Dedifferentiated amniotic fluid mesenchymal stem cell (primary cell): Measurements from ENCODE around the gene CDH23.

ENCODE experiments used
- DNase-seq: peaks from one replicate; pipeline ENCODE4 v3.0.0-alpha.2; 2016; ENCODE audit errors: extremely low spot score

The CDH23 gene

DNA sequence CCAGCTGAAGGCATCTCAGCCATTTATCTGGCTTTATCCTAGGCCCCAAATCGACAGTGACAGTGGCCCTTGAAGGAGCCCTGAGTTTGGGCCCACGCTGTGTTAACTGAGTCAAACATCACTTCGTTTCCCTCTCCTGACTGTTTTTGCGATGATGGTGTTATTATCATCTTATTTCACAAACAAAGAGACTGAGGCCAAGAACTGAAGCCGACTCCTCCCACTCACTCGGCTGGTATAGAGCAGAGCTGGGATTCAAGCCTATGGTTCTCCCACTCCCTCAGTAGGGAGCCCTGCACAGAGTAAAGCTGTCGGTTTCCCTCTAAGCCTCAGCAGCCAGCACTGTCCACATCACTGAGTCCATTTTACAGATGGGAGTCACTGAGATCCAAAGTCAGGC is 141.0 kb downstream of the CDH23 start:
- no peak for DNase-seq

DNA sequence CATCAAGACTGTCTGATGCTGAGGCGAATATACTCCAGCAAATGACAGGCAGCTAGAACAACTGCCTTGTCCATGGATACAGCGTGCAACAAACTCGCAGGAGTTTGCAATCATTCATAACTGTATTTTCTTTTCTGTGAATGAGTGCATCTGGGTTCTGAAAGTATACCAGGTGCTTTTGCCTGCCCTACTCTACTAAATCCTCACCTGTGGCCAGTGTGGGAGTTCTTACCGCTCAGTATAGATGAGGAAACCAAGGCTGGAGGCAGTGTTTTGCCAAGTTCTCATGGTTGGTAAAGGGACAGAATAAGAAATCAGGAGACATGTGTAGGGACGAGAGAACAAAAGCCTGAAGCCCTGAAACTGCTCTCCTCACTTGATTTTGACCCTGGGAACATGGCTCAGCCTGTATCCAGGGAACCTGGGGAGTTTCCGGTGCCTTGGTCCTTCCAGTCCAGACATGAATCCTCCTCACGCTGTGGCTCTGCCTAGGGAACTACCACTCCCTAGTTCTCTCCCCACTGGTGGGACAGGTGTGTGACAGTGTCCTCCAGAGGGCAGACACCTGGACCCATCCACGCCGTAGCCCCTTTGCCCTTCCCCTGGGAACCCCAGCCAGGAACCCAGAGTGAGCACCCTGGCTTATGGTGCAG is 142.0 kb downstream of the CDH23 start:
- DNase-seq = no peak

DNA sequence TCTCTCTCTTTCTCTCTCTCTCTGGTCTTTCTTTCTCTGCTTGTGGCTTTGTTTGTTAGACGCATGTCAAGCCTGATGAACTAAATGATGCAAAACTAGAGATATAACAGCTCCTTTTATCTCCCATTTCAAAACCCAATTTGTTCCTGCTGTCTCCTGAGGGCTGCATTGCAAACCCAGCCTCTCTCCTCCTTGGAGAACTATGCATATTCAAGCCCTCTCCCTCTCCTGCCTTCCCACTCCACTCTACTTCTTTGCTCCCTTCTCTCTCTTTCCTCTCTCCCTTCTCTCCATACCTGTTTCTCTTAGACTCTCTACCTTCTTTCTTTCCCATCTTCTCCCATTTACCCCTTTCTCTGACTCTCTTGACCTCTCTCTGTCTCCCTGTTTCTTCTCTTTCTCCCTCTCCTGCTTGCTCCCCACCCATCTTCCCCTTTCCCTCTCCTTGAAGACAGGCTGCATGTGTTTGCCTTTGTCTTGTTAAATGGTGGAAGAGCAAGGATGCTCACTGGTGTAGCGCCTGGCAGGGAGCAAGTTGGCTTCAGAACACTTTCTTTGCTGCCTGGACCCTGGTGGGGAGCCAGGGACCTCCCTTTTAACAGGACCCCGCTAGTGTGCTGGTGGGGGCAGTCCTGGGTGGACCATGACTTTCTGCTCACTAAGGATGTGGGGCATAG is 142.9 kb downstream of the CDH23 start:
- no peak for DNase-seq

DNA sequence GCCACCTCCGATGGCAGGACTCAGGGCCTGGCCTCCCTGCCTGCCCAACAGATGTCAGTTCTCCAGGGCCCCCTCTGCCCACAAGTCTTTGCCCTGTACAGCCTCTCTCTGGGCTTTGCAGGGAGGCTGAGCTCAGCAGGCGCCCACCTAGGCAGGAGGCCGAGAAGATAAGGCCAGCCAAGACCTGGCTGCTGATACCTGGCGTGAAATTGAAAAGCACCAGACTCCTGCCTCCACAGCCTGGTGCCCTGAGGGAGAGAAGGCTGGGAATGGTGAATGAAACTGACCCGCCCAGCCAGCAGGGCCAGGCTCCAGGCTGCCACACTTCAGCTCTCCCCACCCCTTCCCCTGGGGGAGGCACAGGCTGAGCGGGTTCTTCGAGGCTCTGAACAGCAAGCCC is 145.8 kb downstream of the CDH23 start:
- no peak for DNase-seq

DNA sequence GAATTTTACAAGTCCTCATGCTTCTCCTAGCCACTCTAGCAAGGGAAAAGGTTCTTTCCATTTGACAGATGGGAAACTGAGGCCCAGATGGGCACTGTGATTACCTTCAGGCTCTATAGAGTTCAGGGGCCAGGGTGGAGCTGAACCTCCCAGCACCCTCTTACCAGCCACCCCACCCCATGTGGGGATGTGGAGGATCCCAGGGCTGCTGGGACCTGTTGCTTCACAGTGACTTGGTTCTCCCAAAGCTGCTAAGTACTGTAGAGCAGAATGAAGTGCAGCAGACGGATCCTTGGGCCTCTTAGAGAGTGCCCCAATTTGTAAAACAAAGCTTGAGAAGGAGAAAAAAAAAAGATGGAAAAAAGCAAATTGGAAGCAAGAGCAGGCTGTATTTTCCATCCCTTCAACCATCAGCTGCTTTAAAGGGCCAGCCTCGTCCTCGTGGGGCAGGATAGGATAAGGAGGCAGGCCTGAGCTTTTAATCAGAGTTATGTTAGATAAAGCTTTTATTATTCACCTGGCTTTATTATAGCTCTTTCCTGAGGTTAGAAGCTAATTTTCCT is 147.0 kb downstream of the CDH23 start:
- DNase-seq = no peak

DNA sequence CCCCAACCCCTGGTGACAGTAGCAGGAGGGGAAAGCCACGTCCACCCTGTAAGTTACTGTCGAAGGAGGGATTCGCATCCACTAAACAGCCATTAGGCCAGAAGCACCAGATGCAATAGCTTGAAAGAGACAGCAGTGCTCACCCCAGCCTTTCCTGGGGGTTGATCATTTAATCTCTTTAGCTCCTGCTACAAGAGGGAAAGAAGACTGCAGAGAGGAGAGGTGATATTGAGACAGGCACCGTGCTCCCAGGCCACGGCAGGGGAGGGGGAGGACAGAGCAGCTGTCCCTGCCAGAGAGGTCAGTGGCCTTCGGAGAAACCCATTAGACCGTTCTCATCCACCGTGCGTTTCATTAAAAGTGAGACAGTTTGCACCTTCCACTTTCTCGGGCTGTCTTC is 148.3 kb downstream of the CDH23 start:
- DNase-seq = no peak

DNA sequence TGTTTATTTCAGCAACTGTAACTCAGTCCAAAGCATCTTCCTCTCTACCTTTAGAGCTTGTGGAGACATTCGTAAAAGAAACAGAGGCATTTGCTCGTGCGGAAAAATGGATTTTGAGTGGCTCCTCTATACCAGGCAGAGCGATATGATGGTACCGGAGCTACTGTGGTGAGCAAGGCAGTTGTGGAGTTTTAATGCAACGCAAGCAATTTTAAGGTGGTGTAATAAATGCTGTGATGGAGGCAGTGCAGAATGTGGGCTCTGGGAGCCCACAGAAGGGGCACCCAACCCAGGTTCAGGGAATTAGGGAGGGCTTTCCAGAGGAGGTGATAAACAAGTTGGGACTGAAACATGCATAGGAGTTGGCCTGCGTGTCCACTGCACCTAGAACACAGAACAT is 149.5 kb downstream of the CDH23 start:
- no peak for DNase-seq

DNA sequence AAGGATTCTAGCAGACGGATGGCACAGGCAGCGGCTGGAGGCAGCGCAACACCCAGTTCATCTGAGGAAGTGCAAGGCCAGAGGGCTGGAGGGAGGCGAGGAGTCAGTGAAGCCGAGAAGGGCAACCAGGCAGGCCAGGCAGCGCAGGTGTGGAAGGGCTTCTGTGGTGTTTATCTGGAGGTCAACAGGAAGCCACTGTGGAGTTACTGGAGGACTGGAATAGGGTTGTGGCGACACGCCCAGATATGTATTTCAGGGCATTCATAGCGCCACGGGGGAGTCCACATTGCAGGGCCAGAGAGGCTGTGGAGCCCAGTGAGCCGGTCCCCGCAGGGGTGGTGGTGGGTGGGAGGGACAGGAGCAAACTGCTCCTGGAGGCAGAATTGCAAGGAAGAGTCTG is 150.6 kb downstream of the CDH23 start:
- no peak for DNase-seq

DNA sequence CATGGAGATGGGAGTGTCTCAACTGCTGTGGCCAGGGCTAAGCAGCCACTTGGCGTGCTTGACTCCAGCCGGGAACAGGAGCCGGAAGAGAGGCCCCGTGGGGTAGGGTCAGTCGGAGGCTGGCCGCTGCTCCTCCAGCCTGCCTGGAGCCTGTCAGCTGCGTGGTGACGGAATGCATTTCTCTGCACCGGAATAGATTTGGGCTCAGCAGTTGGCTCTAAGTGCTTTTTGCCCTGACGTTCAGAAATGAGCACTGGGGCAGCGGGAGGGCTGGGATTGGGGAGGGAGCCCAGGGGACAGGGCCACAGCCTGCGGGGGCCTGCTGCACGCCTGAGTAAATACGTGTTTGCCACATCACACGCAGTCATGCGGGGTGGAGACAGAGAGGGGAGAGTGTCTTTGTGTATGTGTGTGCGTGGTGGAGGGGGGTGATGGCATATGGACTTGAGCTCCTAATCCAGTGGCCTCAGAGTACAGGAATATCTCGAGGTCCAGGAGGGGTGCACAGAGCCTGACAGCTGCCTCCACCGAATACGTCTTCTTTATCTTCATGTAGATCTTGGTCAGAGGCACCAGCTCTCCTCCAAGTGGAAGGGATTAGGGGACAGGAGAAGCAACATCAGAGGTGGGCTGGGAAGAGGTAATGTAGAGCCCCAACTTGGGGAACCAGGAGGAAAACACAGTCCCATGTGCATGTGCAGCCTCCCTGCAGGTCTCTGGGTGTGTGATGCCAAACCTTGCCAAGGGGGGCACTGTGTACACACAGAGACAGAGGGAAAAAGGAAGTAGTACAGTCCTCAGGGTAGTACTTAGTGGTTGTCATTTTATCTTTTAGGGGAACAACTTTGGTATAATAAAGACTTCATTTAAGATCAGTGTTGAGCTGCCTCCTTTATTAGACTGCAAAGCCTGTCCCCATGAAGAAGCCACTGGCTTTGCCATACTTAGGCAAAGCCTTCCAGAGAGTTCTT is 151.4 kb downstream of the CDH23 start:
- DNase-seq = no peak

DNA sequence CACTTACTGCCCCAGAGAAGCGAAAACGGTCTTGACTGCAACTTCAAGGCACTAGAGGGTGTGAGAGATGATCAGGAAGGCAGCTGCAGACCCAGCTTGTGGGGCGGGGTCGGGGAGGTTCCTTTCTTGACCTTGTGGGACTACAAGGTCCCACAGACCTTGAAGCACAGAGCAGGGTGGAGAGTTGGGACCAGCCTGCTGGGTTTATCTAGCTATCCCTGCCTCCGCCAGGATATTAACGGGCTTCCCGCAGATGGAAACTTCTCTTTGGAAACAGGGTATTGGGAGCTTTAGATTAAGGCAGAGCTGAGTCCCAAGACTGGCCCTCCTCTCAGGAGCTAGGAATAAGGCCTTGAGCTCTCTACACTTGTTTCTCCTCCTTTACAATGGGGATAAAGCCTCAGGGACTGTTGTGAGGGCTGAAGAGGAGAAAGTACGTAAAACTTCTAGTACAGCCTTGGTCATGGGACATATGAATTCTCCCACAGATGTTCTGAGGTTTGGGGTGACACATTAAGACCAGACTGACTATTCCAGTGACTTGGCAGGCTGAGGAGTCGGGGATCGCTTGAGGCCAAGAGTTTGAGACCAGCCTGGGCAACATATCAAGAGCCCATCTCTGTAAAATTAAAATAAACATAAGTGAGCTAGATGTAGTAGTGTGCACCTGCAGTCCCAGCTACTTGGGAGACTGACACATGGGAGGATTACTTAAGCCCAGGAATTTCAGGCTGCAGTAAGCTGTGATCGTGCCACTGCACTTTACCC is 153.2 kb downstream of the CDH23 start:
- no peak for DNase-seq

DNA sequence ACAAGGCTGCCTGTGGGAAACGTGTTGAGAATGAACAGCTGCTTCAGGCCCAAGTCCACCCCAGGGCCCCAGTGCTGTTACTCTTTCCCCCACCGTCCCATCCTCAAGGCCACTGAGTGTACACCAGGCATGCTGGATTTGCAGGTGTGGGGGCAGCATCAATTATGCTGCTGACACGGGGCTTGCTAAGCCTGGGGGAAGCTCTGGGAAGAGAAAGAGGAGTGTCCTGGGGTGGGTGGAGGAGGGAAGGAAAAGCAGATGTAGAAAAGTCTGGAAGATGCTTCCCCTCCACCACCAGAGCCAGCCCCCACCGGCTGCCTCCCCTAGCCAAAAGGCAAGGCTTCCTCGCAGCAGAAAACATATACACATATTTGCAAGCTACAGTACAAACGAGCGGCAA is 153.9 kb downstream of the CDH23 start:
- DNase-seq = no peak

DNA sequence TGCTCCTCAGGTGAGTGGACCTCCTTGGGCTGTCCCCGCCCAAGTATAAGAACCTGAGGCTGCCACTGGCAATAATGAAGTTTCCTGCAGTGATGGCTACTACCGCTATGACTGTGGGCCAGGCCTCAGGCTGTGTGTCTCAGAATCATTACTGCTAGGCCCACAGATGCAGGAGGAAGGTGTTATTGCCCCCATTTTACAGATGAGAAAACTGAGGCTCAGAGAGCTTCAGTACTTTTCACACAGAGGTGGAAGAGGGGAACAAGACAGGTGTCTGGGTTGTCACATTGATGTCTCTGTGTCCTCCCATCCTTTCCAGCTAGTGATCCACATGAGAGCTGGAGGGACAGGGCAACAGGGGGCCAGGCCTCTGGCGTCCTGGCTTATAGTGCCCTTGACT is 155.2 kb downstream of the CDH23 start:
- DNase-seq = no peak

DNA sequence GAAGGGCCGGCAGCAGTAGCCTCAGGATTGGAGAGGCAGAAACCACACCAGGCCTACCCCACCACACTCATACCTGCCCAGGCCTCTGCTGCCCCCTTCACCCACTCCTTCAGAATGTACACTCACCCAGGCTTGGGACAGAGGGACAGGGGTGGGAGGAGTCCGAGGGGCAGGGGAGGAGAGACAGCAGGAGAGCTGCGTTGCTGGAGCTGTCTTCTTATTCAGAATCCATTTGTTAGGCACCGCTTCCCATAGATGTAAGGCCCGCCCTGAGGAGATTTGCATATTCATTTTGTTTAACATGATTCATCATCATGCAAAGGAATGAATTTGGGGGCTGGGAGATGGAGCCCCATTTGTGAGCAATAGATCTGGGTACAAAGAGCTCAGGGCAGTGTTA is 156.7 kb downstream of the CDH23 start:
- DNase-seq = no peak

DNA sequence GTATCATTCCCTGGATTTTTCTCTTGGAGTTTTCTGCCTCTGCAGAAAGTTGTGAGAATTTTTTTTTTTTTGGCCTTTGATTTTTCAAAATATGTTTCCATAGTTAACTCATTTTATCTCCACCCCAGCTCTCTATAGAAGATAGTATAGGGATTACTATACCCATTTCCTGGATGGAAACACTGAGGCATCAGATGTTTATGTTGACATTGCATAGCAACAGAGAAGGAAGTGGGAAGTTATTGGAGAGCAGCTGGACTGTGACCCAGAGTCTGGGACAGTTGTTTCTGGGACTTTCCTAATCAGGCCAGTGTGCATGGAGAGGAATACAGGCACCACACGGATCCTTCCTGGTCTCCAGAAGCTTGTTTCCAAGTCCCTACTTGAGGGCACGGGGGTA is 158.0 kb downstream of the CDH23 start:
- DNase-seq = no peak

DNA sequence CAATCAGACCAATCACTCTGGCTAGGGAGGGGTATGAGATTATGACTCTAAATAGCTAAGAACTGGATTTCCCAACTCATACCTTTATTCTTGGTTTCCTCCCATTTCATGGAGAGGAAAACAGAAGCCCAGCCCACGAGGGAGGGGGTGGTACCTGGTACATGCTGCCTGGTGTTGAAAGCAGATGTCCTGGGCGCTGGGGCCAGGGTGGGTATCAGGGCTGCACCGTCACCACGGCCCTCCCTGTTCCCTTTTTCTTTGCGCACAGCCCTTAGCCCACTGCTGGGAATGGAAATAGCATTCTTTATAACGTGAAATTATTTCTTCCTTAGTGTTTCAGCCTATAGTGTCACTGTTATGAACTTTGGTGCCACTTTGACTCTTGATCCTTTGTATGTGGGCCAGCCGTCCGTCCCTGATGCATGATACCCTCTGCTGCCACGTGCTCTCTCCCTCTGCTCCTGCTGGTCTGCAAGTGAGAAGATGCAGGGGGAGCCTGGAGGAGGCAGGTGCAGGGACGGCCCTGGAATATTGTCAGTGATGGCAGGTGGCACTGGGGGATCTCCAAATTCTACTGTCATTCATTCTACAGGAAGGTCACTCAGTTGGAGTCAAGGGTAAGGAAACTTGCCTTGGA is 158.5 kb downstream of the CDH23 start:
- no peak for DNase-seq

DNA sequence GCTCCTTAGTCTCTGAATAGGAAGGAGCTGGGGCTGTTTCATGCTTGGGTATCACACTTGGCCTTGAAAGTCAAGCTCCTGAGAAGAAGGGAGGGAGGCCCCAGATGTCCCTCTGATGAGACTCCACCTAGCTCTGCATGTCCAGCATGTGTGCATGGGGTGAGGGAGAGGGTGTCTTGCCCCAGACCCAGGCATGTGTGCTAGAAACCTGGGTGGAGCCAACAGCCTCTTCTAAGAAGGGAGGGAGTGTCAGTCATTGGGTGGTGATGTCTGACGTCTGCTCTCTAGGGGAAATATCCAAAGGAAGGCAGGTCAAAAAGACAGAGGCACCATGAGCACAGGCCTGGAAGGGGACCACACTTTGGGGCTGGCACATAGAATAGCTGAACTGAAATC is 159.0 kb downstream of the CDH23 start:
- DNase-seq = no peak

DNA sequence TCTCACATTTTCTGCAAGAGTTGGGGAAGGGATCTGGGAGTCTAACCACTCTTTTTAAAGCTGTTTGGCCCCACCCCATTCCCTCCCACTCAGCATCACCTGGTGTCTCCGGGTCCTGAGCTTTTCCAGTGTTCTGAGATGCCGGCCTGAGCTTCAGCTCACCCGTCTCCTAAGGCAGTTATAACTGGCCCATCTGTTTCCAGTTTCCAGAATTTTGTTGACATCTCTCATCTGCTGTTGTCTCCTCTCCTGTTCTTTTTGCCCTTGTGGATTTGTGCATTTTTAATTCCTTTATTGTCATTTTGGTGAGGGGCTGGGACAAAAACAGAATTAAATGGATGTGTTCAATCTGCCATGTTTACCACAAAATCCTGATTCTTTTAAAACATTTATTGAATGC is 162.3 kb downstream of the CDH23 start:
- DNase-seq = no peak

DNA sequence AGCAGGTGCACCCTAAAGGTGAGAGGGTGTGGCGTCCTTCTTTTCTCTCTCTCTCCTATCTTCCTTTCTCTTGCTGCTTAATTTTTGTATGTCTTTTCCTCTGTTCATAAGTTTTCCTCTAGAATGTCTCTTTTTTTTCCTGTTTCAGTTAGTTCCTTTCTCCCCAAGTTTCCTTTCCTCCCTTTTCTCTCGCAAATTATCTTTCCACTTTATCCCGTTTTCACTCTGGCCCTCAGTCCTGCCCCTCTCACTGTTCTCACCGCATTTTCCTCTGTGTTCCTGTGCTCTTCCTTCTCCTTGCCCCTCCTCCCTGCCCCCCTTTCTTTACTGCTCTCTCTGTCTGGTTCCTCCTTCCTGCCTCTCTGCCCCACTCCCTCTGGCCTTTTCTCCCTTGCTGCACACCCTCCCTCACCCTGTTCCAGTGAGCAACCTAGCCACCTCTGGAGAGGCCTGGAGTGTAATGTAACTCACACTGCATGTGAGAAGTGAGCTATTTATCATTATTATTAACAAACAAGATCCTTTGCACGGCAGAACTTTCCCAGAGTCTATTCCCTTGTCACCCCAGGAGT is 164.4 kb downstream of the CDH23 start:
- DNase-seq = no peak

DNA sequence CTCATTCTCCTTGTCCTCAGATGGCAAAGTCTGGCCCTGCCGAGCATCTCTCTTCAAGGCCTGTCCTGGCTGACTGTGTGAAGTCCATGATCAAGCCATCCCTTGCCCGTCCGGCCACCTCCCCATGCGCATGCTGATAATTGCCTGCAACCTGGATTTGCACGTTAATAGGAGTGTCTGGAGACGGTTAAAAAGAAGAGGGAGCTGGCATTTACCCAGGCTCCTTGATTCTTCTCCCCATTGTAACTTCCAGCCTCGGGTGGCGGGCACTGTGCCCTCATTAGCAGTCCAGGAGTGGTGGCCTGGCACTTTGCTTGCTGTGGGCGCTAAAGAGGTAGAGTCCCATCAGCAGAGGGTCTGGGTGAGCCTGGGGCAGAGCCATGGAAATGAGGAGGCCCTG is 165.5 kb downstream of the CDH23 start:
- DNase-seq = no peak

DNA sequence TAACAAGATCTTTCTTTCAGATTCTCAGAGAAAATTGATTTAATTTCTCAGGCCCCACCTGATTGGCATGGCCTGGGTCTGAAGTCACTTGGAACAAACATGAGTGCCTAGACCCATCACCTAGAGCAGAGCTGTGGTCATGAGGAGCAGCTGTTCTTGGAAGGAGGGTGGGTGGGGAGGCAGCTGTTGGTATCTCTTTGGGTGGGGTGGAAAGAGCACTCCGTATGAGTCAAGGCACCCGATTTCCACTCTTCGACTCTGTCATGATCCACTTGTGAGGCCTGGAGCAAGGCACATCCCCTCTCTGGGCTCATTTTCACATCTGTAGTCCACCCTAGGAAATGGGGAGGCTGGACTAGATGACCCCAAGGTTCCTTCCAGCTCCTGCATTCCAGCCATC is 166.2 kb downstream of the CDH23 start:
- DNase-seq = no peak
